GM12878 (cell line): Measurements from ENCODE around the gene COL2A1. TPM values are rescaled to one million over a fixed set of nuclear protein-coding genes. Genes with fewer than 3 reads are reported as not detected.

Experiments used
- ATAC-seq: fragments of 200-7000 bp; cut with Tn5 transposase; 3 replicates; pipeline ENCODE4 v1.9.1; 2020; ENCODE audit warnings: mild to moderate bottlenecking, moderate library complexity
- BruUV-seq: library from RNA; stranded (reverse); fragments of 400-500 nt; replicated peaks from 2 replicates; lab custom pipeline; 2021; lab: Mats Ljungman, UMichigan
- CTCF ChIA-PET: fragments of 300-600 bp; sonication (Branson Sonifier 250); formaldehyde crosslinking; extraction: SDS; loops from one replicate; lab custom pipeline; 2021; ENCODE audit warnings: inconsistent platforms; lab: Yijun Ruan, JAX
- POLR2A ChIA-PET: fragments of 350-600 bp; formaldehyde crosslinking; extraction: SDS; loops from one replicate; lab custom pipeline; 2021; ENCODE audit warnings: inconsistent platforms; lab: Charles Lee
- RAD21 ChIA-PET: fragments of 300-600 bp; sonication (Branson Sonifier 250); formaldehyde crosslinking; loops from one replicate; lab custom pipeline; 2023; ENCODE audit warnings: antibody characterized with exemption; ENCODE audit not compliant: unreplicated experiment; lab: Charles Lee
- SMC1A ChIA-PET: fragments of 300-600 bp; sonication (Branson Sonifier 250); formaldehyde crosslinking; loops from one replicate; lab custom pipeline; 2023; ENCODE audit not compliant: unreplicated experiment, uncharacterized antibody; lab: Charles Lee
- DNase-seq: peaks from one replicate; pipeline ENCODE4 v3.0.0-alpha.2; 2011; ENCODE audit warnings: low read depth, low spot score
- FAIRE-seq: peaks from 3 replicates; lab custom pipeline; 2011; peaks lifted over from hg19 to GRCh38; lab: Jason Lieb, UNC
- H2AFZ ChIP-seq: 2 replicates; pipeline ENCODE4 v1.6.0; 2011; ENCODE audit warnings: low read depth, low read length, control low read depth; ENCODE audit not compliant: control insufficient read depth
- H3K27ac ChIP-seq: 2 replicates; pipeline ENCODE4 v1.5.1; 2011; ENCODE audit warnings: control low read depth; ENCODE audit not compliant: control insufficient read depth, insufficient read depth
- H3K27me3 ChIP-seq, 2 experiments: replicated peaks in 1 of 2; 2 replicates each; pipeline versions ENCODE4 v1.6.0 to v1.6.1; 2011; ENCODE audit warnings: low read length in 1 of 2; ENCODE audit not compliant: control insufficient read depth in 2 of 2, insufficient read depth in 2 of 2
- H3K36me3 ChIP-seq, 2 experiments: 2 replicates each; pipeline ENCODE4 v1.5.1; 2011; ENCODE audit warnings: low read length in 1 of 2; ENCODE audit not compliant: control insufficient read depth in 2 of 2, insufficient read depth in 2 of 2
- H3K4me1 ChIP-seq: 2 replicates; pipeline ENCODE4 v1.6.1; 2011; ENCODE audit warnings: mild to moderate bottlenecking, low read length, moderate library complexity, mixed read lengths; ENCODE audit not compliant: control insufficient read depth, insufficient read depth
- H3K4me2 ChIP-seq: 2 replicates; pipeline ENCODE4 v1.6.0; 2011; ENCODE audit warnings: control low read depth; ENCODE audit not compliant: control insufficient read depth, insufficient read depth
- H3K4me3 ChIP-seq: fragments of 200-600 bp; sonication (generic); 2 replicates; pipeline ENCODE4 v1.5.1; 2016
- H3K79me2 ChIP-seq: 2 replicates; pipeline ENCODE4 v1.6.0; 2011; ENCODE audit warnings: low read length; ENCODE audit not compliant: control insufficient read depth, insufficient read depth
- H3K9ac ChIP-seq: 2 replicates; pipeline ENCODE4 v1.8.0; 2011; ENCODE audit warnings: low read length, control low read depth, mixed read lengths; ENCODE audit not compliant: control insufficient read depth, insufficient read depth
- H3K9me3 ChIP-seq: replicated peaks from 3 replicates; pipeline ENCODE4 v1.5.1; 2011; ENCODE audit warnings: mild to moderate bottlenecking, low read length; ENCODE audit not compliant: control insufficient read depth, insufficient read depth
- H4K20me1 ChIP-seq: 2 replicates; pipeline ENCODE4 v1.6.0; 2011; ENCODE audit not compliant: control insufficient read depth, insufficient read depth
- ASH2L ChIP-seq: fragments of 300-600, 200-600 bp; sonication (generic); IDR thresholded peaks from 2 replicates; pipeline ENCODE4 v1.6.1; 2017; ENCODE audit warnings: low read depth, mild to moderate bottlenecking, borderline replicate concordance
- HSF1 ChIP-seq: fragments of 150-350 bp; IDR thresholded peaks from 2 replicates; pipeline ENCODE4 v1.6.1; 2014; ENCODE audit warnings: mild to moderate bottlenecking, low read depth, low read length
- NBN ChIP-seq: fragments of 450-650 bp; IDR thresholded peaks from 2 replicates; pipeline ENCODE4 v1.6.1; 2016
- RFX5 ChIP-seq: IDR thresholded peaks from 2 replicates; pipeline ENCODE4 v1.6.1; 2011; ENCODE audit warnings: low read depth, low read length, improper control_type of control experiment
- WRNIP1 ChIP-seq: IDR thresholded peaks from 2 replicates; pipeline ENCODE4 v1.6.1; 2011; ENCODE audit warnings: low read depth, low read length, improper control_type of control experiment, borderline replicate concordance
- WGBS: methylation state at CpG from one replicate; pipeline ENCODE4 v1.1.6; 2016; ENCODE audit warnings: low lambda C conversion rate; ENCODE audit not compliant: insufficient replicate concordance, insufficient coverage; ENCODE audit errors: missing lambda C conversion rate; 5-methylcytosine and 5-hydroxymethylcytosine counted together
- in situ Hi-C: fragments of 300-500 bp; cut with MboI; formaldehyde crosslinking; loops from 9 replicates; pipeline ENCODE4 v1.14.3; 2018; ENCODE audit warnings: mixed read lengths
- intact Hi-C: fragments of 100-400 bp; cut with micrococcal nuclease; formaldehyde crosslinking; loops from one replicate; pipeline ENCODE4 v1.14.2; 2022; ENCODE audit not compliant: unreplicated experiment
- polyA plus RNA-seq, 11 experiments: library from polyadenylated mRNA; depleted of rRNA in 4 of 11; unstranded in 6 of 11; stranded (reverse) in 5 of 11; fragments of >200 nt; fragmentation: Nextera tagmentation in 4 of 11; fragmentation: Illumina TruSeq in 1 of 11; extraction: Ambion mirVana in 4 of 11; extraction: Trizol in 1 of 11; gene quantifications; 1 replicate in 1 of 11; 2 replicates in 10 of 11; pipeline versions ENCODE4 v1.2.1 to v1.2.3, GENCODE V29; 2011 to 2016; ENCODE audit warnings: inconsistent platforms in 2 of 11, missing spikeins in 2 of 11, low read depth in 1 of 11
- total RNA-seq, 4 experiments: library from RNA; depleted of rRNA in 3 of 4; stranded (reverse); fragments of >200 nt in 3 of 4; fragmentation: Illumina TruSeq in 1 of 4; extraction: Trizol in 1 of 4; gene quantifications; 2 replicates each; pipeline versions ENCODE4 v1.2.1 to v1.2.3, GENCODE V29; 2013 to 2021
- TF ChIP-seq, protein P1 (sequence below): fragments of 450-650 bp; IDR thresholded peaks from 2 replicates; pipeline ENCODE4 v1.6.1; 2017; ENCODE audit warnings: mild to moderate bottlenecking, moderate library complexity

COL2A1 gene
- total and polyA plus RNA-seq, 10 of the 15 experiments (the other 5 are each of a cell fraction or from before 2014, with no cell fraction given): 0.06 to 0.67 (median 0.19) TPM; not detected in 1

DNA sequence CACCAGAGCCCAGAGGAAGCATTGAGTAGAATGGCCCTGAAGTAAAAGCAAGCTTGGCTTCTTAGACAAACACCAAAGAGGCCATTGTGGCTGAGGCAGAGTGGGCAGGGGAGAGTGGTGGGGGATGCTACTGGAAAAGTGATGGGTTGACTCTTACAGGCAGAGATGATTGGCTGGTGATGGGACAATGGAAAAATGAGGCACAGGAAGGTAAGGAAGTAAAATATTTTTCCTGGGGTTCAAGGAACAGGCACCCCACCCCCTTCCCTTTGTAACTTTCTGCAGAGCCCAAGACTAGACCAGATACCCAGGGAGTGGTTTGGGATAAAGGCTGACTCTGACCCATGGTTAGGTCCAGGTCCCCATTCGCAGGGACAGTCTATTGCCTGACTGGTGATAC, 34.9 kb upstream of the COL2A1 start (continued):
- TF ChIP-seq, protein P1, sequence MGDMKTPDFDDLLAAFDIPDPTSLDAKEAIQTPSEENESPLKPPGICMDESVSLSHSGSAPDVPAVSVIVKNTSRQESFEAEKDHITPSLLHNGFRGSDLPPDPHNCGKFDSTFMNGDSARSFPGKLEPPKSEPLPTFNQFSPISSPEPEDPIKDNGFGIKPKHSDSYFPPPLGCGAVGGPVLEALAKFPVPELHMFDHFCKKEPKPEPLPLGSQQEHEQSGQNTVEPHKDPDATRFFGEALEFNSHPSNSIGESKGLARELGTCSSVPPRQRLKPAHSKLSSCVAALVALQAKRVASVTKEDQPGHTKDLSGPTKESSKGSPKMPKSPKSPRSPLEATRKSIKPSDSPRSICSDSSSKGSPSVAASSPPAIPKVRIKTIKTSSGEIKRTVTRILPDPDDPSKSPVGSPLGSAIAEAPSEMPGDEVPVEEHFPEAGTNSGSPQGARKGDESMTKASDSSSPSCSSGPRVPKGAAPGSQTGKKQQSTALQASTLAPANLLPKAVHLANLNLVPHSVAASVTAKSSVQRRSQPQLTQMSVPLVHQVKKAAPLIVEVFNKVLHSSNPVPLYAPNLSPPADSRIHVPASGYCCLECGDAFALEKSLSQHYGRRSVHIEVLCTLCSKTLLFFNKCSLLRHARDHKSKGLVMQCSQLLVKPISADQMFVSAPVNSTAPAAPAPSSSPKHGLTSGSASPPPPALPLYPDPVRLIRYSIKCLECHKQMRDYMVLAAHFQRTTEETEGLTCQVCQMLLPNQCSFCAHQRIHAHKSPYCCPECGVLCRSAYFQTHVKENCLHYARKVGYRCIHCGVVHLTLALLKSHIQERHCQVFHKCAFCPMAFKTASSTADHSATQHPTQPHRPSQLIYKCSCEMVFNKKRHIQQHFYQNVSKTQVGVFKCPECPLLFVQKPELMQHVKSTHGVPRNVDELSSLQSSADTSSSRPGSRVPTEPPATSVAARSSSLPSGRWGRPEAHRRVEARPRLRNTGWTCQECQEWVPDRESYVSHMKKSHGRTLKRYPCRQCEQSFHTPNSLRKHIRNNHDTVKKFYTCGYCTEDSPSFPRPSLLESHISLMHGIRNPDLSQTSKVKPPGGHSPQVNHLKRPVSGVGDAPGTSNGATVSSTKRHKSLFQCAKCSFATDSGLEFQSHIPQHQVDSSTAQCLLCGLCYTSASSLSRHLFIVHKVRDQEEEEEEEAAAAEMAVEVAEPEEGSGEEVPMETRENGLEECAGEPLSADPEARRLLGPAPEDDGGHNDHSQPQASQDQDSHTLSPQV: no peak
- TF ChIP-seq NBN (no peak), RFX5 (no peak), ASH2L (no peak), HSF1 (no peak)

DNA sequence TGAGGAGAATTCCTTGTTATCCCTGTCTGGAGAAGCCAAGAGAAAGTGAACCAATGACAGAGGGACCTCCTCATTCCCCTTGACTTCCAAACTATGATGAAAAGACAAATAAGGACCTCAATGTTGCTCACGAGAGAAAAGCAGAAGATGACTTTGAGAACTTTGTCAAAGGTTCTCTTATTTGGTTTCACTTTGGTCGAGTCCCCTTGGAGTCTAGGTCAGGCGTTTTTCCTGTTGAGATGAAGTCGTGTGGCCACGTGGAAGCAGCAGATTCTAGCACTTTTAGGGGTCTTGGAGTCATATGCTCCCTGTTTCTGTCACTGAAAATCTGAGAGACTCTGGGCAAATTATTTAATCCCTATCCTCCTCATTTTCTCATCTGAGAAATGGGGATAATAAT, 33.8 kb upstream of the COL2A1 start:
- Histone ChIP-seq H3K4me2 (no peak overlapping the region), H3K27ac (no peak overlapping the region), H3K9me3 (no peaks in the 10 kb centered on the region), H3K79me2 (no peaks in the 10 kb centered on the region), H3K4me3 (no peak overlapping the region), H3K27me3 (no peaks in the 10 kb centered on the region), H3K36me3 (no peaks in the 10 kb centered on the region; a peak in 1 of 4 replicates), H4K20me1 (no peaks in the 10 kb centered on the region), H3K4me1 (no peaks in the 10 kb centered on the region; the same call in 1 of the 2 replicates), H3K9ac (no peak overlapping the region), H2AFZ (no peak overlapping the region)
- CTCF ChIA-PET: no interaction called here
- SMC1A ChIA-PET: no interaction called here
- RAD21 ChIA-PET: no interaction called here
- WGBS: 6% methylated on average over 5 of the region's 5 CpGs
- no peak for DNase-seq
- FAIRE-seq: no peak
- intact Hi-C loops: no loop called here
- no TSS peak for BruUV-seq
- TF ChIP-seq WRNIP1: no peak
- POLR2A ChIA-PET: no interaction called here
- in situ Hi-C loops: no loop called here
- ATAC-seq: no peak
